Stimulated activated effector memory CD8-positive, alpha-beta T cell treated with anti-CD3 and anti-CD28 coated beads, Interleukin-12 subunit alpha, Interleukin-12 subunit beta, amount 100 ng/mL, for 72 hours (primary cell): Measurements from ENCODE around the gene TRPM2.

ENCODE experiments used
- ATAC-seq: fragments of 150-1000 bp; cut with Tn5 transposase; 2 replicates; pipeline ENCODE4 v1.10.0; 2021
- DNase-seq, 2 donors: peaks; one replicate each; pipeline ENCODE4 v3.0.0; 2021 to 2022; ENCODE audit warnings: low spot score in 2 of 2
- H3K27ac Mint-ChIP-seq: one replicate; pipeline ENCODE4 v1.8.0; 2022; ENCODE audit warnings: mild to moderate bottlenecking, mixed read lengths
- H3K36me3 Mint-ChIP-seq: one replicate; pipeline ENCODE4 v1.8.0; 2022; ENCODE audit warnings: mild to moderate bottlenecking, mixed read lengths
- H3K4me1 Mint-ChIP-seq: one replicate; pipeline ENCODE4 v1.8.0; 2022; ENCODE audit warnings: mixed read lengths
- H3K4me3 Mint-ChIP-seq: one replicate; pipeline ENCODE4 v1.8.0; 2022; ENCODE audit warnings: mild to moderate bottlenecking, mixed read lengths
- H3K9me3 Mint-ChIP-seq: one replicate; pipeline ENCODE4 v1.8.0; 2022; ENCODE audit warnings: mixed read lengths

The TRPM2 gene

DNA sequence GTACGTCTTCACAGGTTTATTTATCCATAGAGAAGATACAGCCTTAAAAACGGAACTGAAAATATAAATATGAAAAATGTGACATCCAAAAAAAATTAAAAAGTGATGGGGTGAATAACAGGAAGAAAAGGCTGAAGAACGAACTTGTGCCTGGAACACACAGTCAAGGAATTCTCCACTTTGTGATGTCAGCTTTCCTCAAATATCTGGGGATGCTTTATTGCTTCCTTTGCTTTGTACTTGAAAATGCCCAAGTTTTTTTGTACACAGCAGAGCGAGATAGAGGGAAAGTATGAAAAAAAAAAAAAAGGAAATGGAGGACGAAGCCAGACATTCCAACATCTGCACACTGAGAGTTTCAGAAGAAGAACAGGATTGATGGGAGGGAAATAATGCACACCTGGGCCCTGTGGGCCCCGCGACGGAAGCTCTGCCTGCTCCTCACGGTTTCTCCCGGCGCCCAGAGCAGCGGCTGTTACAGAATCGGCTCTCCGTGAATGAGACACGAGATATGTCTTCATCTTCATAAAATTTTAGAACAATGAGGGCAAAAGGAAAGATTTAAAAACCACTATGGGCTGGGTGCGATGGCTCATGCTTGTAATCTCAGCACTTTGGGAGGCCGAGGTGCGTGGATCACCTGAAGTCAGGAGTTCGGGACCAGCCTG lies 91.9 kb downstream of the TRPM2 start:
- Mint-ChIP-seq H3K27ac (no peak overlapping the region), H3K36me3 (no peaks in the 10 kb centered on the region), H3K4me1 (no peaks in the 10 kb centered on the region), H3K4me3 (no peak overlapping the region), H3K9me3 (no peaks in the 10 kb centered on the region)
- DNase-seq (no peak), ATAC-seq (no peak)

DNA sequence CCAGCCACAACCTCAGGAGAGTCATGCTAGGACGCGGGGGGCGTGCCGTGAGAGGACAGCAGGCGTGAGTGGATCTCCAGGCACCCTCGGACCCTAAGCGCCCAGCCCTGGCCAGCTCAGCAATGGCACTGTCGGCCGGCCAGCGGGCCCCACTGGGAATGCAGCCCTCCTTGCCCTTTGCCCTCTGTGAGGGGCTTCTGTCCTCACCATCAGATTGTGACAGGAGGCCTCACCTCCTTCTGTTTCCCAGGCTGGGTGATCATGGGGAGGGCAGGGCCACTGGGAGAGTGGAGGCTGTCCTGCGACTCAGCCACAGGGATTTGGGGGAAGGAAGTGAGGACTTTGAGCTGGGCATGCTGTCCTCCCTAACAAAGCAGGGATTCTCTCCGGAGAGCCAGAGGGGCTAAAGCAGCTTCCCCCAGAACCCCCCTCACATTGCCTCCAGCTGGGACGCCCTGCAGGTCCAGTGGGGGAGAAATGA lies 95.3 kb downstream of the TRPM2 start:
- DNase-seq (no peak), ATAC-seq (no peak)
- H3K36me3 Mint-ChIP-seq, result no peaks in the 10 kb centered on the region
- peaks cover 3% of the 10 kb centered on the region for H3K9me3 Mint-ChIP-seq
- no peaks in the 10 kb centered on the region for H3K4me1 Mint-ChIP-seq
- no peak overlapping the region for H3K27ac Mint-ChIP-seq
- no peak overlapping the region for H3K4me3 Mint-ChIP-seq

DNA sequence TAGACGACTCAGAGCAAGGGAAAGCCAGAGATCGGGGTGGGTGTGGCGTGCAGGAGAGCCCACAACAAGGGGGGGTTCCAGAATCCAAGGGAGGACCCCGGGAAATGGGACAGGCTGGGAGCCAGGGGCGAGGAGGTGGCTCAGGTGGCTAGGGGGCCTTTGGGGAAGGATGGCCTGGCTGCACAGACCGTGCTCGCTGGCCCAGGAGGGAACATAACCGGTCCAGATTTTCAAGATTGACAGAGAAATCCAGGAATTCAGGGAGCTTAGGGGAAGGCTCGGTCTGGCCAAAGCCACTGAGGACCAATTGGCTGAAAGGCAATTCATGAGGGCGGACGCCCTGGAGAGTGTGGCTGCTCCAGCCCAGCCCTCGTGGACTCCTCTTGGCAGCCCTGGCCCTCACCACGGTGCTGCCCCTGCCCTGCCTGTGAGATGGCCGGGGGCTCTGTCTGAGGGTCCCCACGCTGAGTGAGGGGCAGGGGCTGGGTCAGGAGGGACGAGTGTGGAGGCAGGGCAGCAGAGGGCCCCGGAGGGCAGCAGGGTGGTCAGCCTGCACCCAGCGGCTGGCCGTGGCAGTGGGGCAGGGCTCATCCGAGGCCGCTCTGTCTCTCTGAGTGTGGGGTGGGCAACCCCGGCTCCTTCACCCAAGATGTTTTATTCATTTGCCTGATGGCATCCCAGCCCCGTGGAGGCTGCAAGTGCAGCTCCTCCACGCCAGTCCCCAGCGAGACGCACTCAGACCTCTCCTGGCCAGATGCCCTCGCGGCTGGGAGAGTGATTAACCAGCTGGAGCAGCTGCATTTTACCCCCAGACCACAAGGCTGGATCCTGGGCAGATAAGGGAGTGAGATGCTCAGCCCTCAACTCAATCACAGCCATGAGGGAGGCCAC lies 96.3 kb downstream of the TRPM2 start:
- no peaks in the 10 kb centered on the region for H3K36me3 Mint-ChIP-seq
- H3K4me1 Mint-ChIP-seq, result peaks cover 7% of the 10 kb centered on the region
- ATAC-seq (peak; percentile 26), DNase-seq (no peak)
- H3K4me3 Mint-ChIP-seq, result no peak overlapping the region
- H3K27ac Mint-ChIP-seq, result no peak overlapping the region
- H3K9me3 Mint-ChIP-seq, result peaks cover 7% of the 10 kb centered on the region

- no peak for DNase-seq
- Mint-ChIP-seq H3K9me3 (peaks cover 7% of the 10 kb centered on the region), H3K36me3 (no peaks in the 10 kb centered on the region), H3K4me1 (peaks cover 8% of the 10 kb centered on the region), H3K27ac (no peak overlapping the region), H3K4me3 (no peak overlapping the region)
- ATAC-seq, result peak; percentile 9
Measured at GRCh38 chr21:44450402-44450801, 97.0 kb downstream of the TRPM2 start.

GRCh38 chr21:44450999-44451398 lies 97.6 kb downstream of the TRPM2 start:
- H3K4me3 Mint-ChIP-seq, result no peak overlapping the region
- no peak overlapping the region for H3K27ac Mint-ChIP-seq
- DNase-seq, result no peak
- H3K4me1 Mint-ChIP-seq, result peaks cover 8% of the 10 kb centered on the region
- ATAC-seq, result no peak
- no peaks in the 10 kb centered on the region for H3K36me3 Mint-ChIP-seq
- H3K9me3 Mint-ChIP-seq, result peaks cover 7% of the 10 kb centered on the region

DNA sequence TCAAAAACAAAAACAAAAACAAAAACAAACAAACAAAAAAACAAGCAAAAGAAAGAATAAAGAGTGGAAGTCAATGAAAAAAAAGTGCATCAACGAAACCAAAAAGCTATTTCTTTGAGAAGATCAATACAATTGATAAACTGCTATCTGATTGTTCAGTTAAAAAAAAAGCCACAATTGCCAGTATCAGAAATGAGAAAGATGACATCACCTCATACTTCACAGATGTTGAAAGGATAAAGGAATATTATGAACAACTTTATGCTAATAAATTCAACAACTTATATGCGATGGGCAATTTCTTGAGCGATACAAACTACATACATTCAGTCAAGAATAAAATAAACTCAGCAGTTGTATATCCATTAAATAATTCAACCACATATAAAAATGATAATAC lies 99.7 kb downstream of the TRPM2 start:
- peaks cover 8% of the 10 kb centered on the region for H3K4me1 Mint-ChIP-seq
- peaks cover 7% of the 10 kb centered on the region for H3K9me3 Mint-ChIP-seq
- H3K27ac Mint-ChIP-seq, result no peak overlapping the region
- no peaks in the 10 kb centered on the region for H3K36me3 Mint-ChIP-seq
- ATAC-seq (no peak), DNase-seq (no peak)
- no peak overlapping the region for H3K4me3 Mint-ChIP-seq

DNA sequence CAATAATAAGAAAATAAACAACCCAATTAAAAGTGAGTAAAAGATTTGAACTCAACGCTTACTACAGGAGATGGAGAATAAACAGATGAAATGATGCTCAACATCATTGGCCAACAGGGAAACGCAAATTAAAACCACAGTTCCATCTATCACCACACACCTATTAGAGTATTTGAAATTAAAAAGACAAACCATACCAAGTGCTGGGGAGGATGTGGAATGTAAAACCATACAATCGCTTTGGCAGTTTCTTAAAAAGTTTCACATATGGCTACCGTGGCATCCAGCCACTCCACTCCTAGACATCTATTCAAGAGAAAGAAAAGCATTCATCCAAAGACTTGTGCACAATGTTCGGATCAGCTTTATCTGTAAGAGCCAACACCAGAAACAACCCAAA lies 100.6 kb downstream of the TRPM2 start:
- no peak for DNase-seq
- ATAC-seq, result no peak
- H3K4me3 Mint-ChIP-seq, result peak overlapping the region; percentile 63
- H3K4me1 Mint-ChIP-seq, result peaks cover 8% of the 10 kb centered on the region
- peaks cover 7% of the 10 kb centered on the region for H3K9me3 Mint-ChIP-seq
- no peaks in the 10 kb centered on the region for H3K36me3 Mint-ChIP-seq
- no peak overlapping the region for H3K27ac Mint-ChIP-seq

DNA sequence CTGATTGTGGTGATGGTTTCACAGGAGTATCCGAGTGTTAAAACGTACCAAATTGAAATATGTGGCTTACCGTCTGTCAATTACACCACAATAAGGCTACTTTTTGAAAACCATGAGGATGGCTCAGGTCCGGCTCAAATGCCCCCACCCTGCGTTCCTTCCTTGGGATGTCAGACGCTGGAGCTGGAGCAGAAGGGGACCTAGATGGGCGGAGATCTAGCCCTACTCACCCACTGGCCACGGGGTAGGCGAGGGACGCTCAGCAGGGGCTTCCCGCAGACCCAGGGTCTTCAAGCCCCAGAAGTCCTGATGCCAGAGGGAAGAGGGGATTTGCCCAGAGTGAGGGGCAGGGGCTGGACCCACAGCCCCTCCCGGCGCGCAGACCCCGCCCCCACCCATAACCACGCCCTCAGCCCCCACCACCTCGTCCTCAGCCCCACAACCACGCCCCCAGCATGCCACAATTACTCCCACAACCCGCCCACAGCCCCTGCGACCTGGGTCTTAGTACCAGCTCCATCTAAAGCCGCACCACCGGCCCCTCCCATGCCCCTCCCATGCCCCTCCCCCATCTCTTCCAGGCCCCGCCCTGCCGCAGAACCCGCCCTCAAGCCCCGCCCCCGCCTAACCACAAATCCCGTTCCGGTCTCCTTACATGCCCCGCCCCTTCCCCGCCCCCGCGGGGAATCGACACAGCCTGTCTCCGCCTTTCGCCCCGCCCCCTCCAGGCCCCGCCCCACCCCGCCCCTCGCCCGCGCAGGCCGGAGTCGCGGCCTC lies 101.5 kb downstream of the TRPM2 start, which contains the start of gene LRRC3:
TSS of gene LRRC3 (plus strand) at position 764 of the 777 bp plus-strand sequence. CDS start 1,135 bp downstream, outside the sequence.
- Mint-ChIP-seq H3K27ac (no peak within 1 kb of the TSS), H3K36me3 (no peaks in the 10 kb centered on the region), H3K4me1 (peaks cover 8% of the 10 kb centered on the region), H3K9me3 (peaks cover 7% of the 10 kb centered on the region), H3K4me3 (peak within 1 kb of the TSS; percentile 63)
- DNase-seq (peak; percentile 50 to 76), ATAC-seq (peak; percentile 64)

DNA sequence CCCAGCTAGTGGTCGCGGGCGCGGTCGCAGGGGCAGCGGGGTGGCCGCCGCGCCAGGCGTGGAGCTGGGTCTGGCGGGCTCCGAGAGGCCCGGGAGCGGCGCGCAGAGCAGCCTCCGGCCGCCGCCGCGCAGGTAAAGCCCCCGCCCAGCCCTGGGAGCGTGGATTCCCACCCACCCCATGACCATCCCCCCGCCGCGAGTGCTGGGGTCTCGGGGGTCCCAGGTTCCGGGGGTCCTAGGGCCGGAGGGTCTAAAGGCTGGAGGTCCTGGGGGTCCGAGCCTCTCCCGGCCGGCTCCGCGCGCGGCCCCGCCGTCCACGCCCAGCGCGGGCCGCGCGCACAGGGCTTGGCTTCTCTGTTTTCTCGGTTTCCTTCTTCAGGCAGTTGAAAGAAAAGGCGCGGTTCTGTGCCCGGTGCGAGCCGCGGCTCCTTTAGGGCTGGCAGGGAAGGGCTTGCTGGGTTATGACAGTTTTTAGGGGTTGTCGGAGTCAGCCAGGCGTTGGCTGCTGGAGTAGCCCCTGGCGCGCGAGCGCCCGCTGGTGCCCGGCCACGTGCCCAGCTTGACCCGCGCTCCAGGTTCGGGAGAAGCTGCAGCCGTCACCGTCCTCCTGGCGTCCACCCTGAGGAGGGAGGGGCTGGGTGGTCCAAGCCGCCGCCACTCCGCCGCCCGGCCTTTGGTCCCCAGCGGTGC lies 102.2 kb downstream of the TRPM2 start:
- peak; percentile 66 for ATAC-seq
- H3K4me1 Mint-ChIP-seq, result peaks cover 8% of the 10 kb centered on the region
- DNase-seq, result peak in 1 of 2 donors; percentile 60
- no peaks in the 10 kb centered on the region for H3K36me3 Mint-ChIP-seq
- H3K4me3 Mint-ChIP-seq, result peak overlapping the region; percentile 63
- no peak overlapping the region for H3K27ac Mint-ChIP-seq
- peaks cover 7% of the 10 kb centered on the region for H3K9me3 Mint-ChIP-seq

DNA sequence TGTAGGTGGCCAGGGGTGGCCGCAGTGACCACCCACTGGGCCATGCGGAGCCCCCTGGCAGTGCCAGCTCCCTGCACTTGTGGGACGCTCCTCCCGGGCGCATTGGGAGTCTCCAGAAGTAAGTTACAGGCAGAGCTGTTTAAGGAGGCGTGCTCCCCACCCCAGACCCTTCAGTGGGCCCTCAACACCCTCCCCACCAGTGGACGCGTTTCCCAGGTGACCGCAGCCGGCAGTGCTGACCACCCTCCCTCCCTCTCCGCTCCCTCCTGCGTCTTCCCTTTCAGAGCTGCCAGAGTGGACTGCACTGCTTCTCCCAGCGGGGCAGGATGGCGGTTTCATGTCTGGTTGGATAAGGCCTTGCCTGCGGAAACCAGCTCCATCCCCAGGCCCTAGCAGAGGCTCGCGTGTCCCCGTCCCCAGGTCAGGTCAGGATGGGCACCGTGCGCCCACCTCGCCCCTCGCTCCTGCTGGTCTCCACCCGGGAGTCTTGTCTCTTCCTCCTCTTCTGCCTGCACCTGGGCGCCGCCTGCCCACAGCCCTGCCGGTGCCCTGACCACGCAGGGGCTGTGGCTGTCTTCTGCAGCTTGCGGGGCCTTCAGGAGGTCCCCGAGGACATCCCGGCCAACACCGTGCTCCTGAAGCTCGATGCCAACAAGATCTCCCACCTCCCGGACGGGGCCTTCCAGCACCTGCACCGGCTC lies 102.9 kb downstream of the TRPM2 start:
- peak overlapping the region; percentile 63 for H3K4me3 Mint-ChIP-seq
- H3K27ac Mint-ChIP-seq, result no peak overlapping the region
- ATAC-seq (no peak), DNase-seq (no peak)
- H3K36me3 Mint-ChIP-seq, result no peaks in the 10 kb centered on the region
- peaks cover 8% of the 10 kb centered on the region for H3K4me1 Mint-ChIP-seq
- H3K9me3 Mint-ChIP-seq, result peaks cover 7% of the 10 kb centered on the region

GRCh38 chr21:44456915-44457736 lies 103.7 kb downstream of the TRPM2 start:
- no peak for ATAC-seq
- H3K9me3 Mint-ChIP-seq, result peaks cover 7% of the 10 kb centered on the region

GRCh38 chr21:44458971-44459711 lies 105.7 kb downstream of the TRPM2 start:
- Mint-ChIP-seq H3K27ac (no peak overlapping the region), H3K9me3 (peaks cover 3% of the 10 kb centered on the region), H3K4me3 (no peak overlapping the region), H3K36me3 (no peaks in the 10 kb centered on the region), H3K4me1 (peaks cover 7% of the 10 kb centered on the region)
- ATAC-seq (no peak), DNase-seq (no peak)

More at GRCh38 chr21:44456915-44457736, 103.7 kb downstream of the TRPM2 start:
- H3K4me3 Mint-ChIP-seq, result peak overlapping the region; percentile 63
- H3K4me1 Mint-ChIP-seq, result peaks cover 8% of the 10 kb centered on the region
- DNase-seq, result no peak
- H3K27ac Mint-ChIP-seq, result no peak overlapping the region
- H3K36me3 Mint-ChIP-seq, result no peaks in the 10 kb centered on the region
